22Rv1 (cell line): ENCODE measurements around the gene ALG5.
A peak's percentile ranks its signal among the peaks of the same experiment; 100 is the strongest.

ENCODE experiments used
- H3K27ac ChIP-seq: fragments of 450-650 bp; 2 replicates; pipeline ENCODE4 v1.5.1; 2017
- ZFX ChIP-seq: fragments of 450-650 bp; IDR thresholded peaks from 2 replicates; pipeline ENCODE4 v1.6.1; 2017; ENCODE audit warnings: antibody characterized with exemption, borderline replicate concordance
- TF ChIP-seq, protein P1 (sequence below): fragments of 450-650 bp; IDR thresholded peaks from 2 replicates; pipeline ENCODE4 v1.5.1; 2017; ENCODE audit warnings: mild to moderate bottlenecking

The ALG5 gene

DNA sequence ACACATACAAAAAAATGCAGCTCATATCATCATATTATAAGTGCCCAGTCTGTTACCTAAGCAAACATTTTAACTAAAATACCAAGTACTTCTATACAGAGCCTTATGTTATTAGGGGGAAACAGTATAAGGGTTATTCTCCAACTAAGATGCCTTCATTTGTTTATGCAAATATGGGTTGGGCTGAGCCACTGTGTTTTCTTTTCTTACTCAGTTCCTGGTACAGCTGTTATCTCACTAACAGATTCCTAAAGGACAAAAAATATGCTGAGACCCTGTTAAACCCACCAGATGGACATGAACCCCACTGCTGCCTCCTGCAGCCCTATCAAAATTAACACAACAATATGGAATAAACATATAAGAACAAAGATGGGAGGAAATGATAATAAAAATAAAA, 44.6 kb downstream of the ALG5 start:
- TF ChIP-seq ZFX: no peak
- TF ChIP-seq, protein P1, sequence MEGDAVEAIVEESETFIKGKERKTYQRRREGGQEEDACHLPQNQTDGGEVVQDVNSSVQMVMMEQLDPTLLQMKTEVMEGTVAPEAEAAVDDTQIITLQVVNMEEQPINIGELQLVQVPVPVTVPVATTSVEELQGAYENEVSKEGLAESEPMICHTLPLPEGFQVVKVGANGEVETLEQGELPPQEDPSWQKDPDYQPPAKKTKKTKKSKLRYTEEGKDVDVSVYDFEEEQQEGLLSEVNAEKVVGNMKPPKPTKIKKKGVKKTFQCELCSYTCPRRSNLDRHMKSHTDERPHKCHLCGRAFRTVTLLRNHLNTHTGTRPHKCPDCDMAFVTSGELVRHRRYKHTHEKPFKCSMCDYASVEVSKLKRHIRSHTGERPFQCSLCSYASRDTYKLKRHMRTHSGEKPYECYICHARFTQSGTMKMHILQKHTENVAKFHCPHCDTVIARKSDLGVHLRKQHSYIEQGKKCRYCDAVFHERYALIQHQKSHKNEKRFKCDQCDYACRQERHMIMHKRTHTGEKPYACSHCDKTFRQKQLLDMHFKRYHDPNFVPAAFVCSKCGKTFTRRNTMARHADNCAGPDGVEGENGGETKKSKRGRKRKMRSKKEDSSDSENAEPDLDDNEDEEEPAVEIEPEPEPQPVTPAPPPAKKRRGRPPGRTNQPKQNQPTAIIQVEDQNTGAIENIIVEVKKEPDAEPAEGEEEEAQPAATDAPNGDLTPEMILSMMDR: no peak
- 0 out of 2 replicates have a peak overlapping the region, but pooled peaks have one; percentile 9 for H3K27ac ChIP-seq

DNA sequence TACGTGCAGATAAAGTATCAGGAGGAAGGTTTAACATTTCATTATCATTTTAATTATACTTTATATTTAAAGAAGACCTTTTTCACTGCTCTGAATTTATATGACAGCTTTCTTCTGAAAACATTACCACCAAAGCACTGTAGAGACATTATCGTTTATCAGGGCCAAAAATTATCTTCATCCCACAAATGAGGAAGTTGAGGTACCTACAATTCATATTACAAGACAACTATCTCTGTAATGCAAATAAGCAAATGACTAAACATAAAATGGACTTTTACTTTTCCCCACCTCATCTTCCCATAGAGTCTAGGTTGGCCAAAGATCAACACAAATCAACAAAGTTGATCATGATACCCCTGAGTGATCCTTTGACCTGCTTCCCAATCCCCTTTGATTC, 48.2 kb downstream of the ALG5 start:
- H3K27ac ChIP-seq: no peak overlapping the region
- TF ChIP-seq ZFX: no peak
- TF ChIP-seq, protein P1: no peak

DNA sequence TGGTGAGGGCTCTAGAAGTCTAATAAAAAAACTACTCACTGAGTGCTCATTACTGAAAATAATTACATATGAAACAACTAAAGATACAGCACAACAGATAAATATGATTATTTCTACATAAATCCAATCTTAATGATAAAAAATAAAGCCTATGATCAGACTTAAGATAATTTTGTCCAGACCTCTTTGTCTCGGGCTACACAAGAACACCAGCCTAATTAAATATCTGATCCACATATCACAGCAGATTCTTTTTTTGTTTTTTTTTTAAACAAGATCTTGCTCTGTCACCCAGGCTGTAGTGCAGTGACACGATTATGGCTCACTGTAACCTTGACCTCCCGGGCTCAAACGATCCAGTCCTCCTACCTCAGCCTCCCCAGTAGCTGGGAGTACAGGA, 48.8 kb downstream of the ALG5 start:
- no peak overlapping the region for H3K27ac ChIP-seq
- TF ChIP-seq ZFX: no peak
- TF ChIP-seq, protein P1: no peak

DNA sequence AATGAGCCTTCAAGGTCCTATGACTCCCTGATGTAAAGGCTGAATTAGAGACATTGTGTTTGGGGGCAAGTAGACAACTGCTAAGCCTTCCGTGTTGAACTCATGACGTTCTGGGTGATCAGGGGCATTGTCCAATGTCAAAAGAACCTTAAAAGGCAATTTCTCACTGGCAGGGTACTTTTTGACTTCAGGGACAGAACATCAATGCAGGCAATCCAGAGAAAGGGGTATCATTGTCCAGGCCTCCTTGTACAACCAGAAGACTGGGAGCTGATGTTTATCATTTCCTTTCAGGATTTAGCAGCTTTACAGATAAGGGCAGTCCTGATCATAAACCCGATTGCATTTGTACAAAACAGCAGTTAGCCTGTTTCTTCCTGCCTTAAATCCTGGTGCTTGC, 54.1 kb downstream of the ALG5 start:
- H3K27ac ChIP-seq: no peak overlapping the region
- TF ChIP-seq, protein P1: no peak
- TF ChIP-seq ZFX: no peak

DNA sequence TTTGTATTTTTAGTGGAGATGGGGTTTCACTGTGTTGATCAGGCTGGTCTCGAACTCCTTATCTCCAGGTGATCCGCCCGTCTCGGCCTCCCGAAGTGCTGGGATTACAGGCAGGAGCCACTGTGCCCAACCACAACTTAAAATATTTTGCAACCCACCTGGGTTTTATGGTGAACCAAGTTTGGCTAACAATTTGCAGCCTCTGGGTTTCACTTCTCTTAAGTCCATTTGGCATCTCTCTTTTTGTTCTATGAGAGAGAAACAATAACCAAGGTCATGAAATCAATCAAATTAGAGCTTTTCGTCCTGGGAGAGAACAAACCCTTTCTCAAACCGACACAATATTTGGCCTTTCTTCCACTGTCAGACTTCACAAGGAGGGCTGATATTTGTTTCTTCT, 73.5 kb downstream of the ALG5 start:
- TF ChIP-seq, protein P1: no peak
- TF ChIP-seq ZFX: no peak

DNA sequence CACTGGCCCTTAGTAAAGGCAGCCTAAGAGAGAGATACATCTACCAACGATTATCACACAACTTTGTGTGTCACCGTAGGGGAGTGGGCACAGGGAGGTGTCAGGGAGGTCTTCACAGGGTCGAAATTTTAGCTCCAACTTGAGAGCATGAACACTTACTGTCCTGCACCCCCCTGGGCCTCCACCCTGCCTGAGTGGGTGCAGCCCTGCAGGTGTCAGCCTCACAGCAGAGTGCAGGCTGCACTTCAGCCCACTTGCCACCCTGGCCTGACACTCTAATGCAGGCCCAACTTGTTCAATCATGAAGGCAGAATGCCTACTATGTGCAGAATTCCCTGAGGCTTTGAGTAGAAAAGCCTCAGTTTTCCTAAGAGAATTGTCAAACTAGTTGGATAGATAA, 75.1 kb downstream of the ALG5 start:
- TF ChIP-seq, protein P1: no peak
- TF ChIP-seq ZFX: no peak

More for the DNA sequence above, 73.5 kb downstream of the ALG5 start:
- no peak overlapping the region for H3K27ac ChIP-seq

DNA sequence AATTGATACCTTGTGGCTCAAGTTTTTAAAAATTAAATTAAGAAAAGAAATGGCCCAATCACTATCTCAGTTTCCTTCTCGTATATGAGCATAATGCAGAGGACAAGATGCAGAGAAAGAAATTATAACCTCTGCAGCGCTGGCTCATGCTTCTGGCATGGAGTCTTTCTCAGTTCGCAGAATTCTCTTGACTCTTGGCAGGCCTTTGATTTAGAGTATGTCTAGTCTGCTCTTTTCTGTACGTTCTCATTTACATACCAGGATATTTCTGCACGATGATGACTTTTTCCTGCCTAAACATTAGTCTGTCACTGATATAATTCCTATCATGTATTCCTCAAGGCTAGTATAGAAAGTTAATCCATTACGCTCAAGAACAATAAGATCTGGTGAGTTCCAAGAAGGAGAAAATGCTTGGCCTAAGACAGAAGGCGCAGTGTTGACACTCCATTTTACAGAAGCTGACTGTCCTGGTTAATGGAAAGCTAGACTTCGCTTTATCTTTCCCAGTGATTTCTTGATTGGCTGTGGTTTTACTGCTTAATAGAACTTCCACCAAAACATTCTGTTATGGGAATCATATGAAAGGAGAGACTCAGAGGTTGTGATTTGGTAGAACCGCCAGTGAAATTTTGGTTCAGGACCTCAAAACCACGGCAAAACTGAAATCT, 77.4 kb downstream of the ALG5 start:
- TF ChIP-seq, protein P1: no peak
- no peak for TF ChIP-seq ZFX
- peak overlapping the region; percentile 86 for H3K27ac ChIP-seq

More for the DNA sequence above, 75.1 kb downstream of the ALG5 start:
- H3K27ac ChIP-seq: no peak overlapping the region
